A549 (cell line): Measurements from ENCODE around the gene ZDHHC16. TPM values are rescaled to one million over a fixed set of nuclear protein-coding genes. Genes with fewer than 3 reads are reported as not detected.

ENCODE experiments used
- ATAC-seq, 2 experiments: fragments of 200-7000 bp in 1 of 2; fragments of >200 bp in 1 of 2; cut with Nextera tagmentation in 1 of 2; cut with Tn5 transposase in 1 of 2; 3 replicates each; pipeline versions ENCODE4 v1.8.0 to v1.9.1; 2018 to 2020; ENCODE audit warnings: mild to moderate bottlenecking in 1 of 2, moderate library complexity in 1 of 2
- CTCF ChIA-PET: fragments of 300-600 bp; sonication (Branson Sonifier 250); formaldehyde crosslinking; extraction: SDS; loops from one replicate; lab custom pipeline; 2021; ENCODE audit warnings: antibody characterized with exemption, inconsistent platforms; lab: Yijun Ruan, JAX
- POLR2A ChIA-PET: fragments of 350-600 bp; formaldehyde crosslinking; extraction: SDS; loops from one replicate; lab custom pipeline; 2021; ENCODE audit warnings: antibody characterized with exemption, inconsistent platforms; lab: Yijun Ruan, JAX
- DNase-seq, 2 experiments: peaks; one replicate each; pipeline versions ENCODE4 v3.0.0 to v3.0.0-alpha.2; 2011 to 2016; ENCODE audit warnings: low read depth in 1 of 2, low spot score in 1 of 2
- FAIRE-seq: peaks from 2 replicates; lab custom pipeline; 2011; peaks lifted over from hg19 to GRCh38; lab: Jason Lieb, UNC
- H3K27ac ChIP-seq, 2 experiments: fragments of >200 bp; sonication (Bioruptor Twin); formaldehyde crosslinking; 3 replicates each; pipeline ENCODE4 v1.5.1; 2016 to 2017
- H3K4me1 ChIP-seq: fragments of >200 bp; sonication (Bioruptor Twin); formaldehyde crosslinking; 3 replicates; pipeline ENCODE4 v1.6.1; 2016
- H3K4me2 ChIP-seq: fragments of >200 bp; sonication (Bioruptor Twin); formaldehyde crosslinking; 3 replicates; pipeline ENCODE4 v1.6.1; 2016
- H3K4me3 ChIP-seq: fragments of >200 bp; sonication (Bioruptor Twin); formaldehyde crosslinking; 3 replicates; pipeline ENCODE4 v1.5.1; 2016
- H3K9me3 ChIP-seq: fragments of >200 bp; sonication (Bioruptor Twin); formaldehyde crosslinking; 3 replicates; pipeline ENCODE4 v1.6.1; 2016
- BCL3 ChIP-seq: fragments of >200 bp; sonication (Bioruptor Twin); formaldehyde crosslinking; IDR thresholded peaks from 3 replicates; pipeline ENCODE4 v1.6.1; 2016
- BHLHE40 ChIP-seq: IDR thresholded peaks from 2 replicates; pipeline ENCODE4 v1.6.1; 2012; ENCODE audit warnings: low read depth, low read length, inconsistent platforms
- CBX2 ChIP-seq: fragments of 200-600 bp; sonication (generic); IDR thresholded peaks from 2 replicates; pipeline ENCODE4 v1.6.1; 2016; ENCODE audit warnings: low read depth, mild to moderate bottlenecking, borderline replicate concordance
- CHD2 ChIP-seq: fragments of 150-350 bp; IDR thresholded peaks from 2 replicates; pipeline ENCODE4 v1.6.1; 2014; ENCODE audit warnings: low read length; ENCODE audit not compliant: partially characterized antibody
- EHMT2 ChIP-seq: fragments of 200-600 bp; sonication (generic); IDR thresholded peaks from 2 replicates; pipeline ENCODE4 v1.6.1; 2016; ENCODE audit warnings: antibody characterized with exemption, low read depth, mild to moderate bottlenecking, moderate library complexity
- ELK1 ChIP-seq: fragments of 150-350 bp; IDR thresholded peaks from 2 replicates; pipeline ENCODE4 v1.6.1; 2014; ENCODE audit warnings: low read depth, mild to moderate bottlenecking, low read length
- ESRRA ChIP-seq: fragments of 150-350 bp; IDR thresholded peaks from 2 replicates; pipeline ENCODE4 v1.6.1; 2014; ENCODE audit warnings: mild to moderate bottlenecking, low read length, borderline replicate concordance
- HES2 ChIP-seq: fragments of >200 bp; sonication (Bioruptor Twin); formaldehyde crosslinking; IDR thresholded peaks from 2 replicates; pipeline ENCODE4 v1.6.1; 2016
- HEYL ChIP-seq: fragments of 250-450 bp; sonication (Bioruptor Pico); IDR thresholded peaks from 2 replicates; pipeline ENCODE4 v1.8.0; 2021; ENCODE audit warnings: mild to moderate bottlenecking, moderate library complexity
- HOXA7 ChIP-seq: fragments of 250-450 bp; sonication (Bioruptor Pico); IDR thresholded peaks from 2 replicates; pipeline ENCODE4 v1.5.0; 2020; ENCODE audit warnings: mild to moderate bottlenecking, moderate library complexity
- HOXB13 ChIP-seq: fragments of 250-450 bp; sonication (Bioruptor Pico); IDR thresholded peaks from 2 replicates; pipeline ENCODE4 v1.5.0; 2020; ENCODE audit warnings: low read depth, mild to moderate bottlenecking, moderate library complexity
- HOXB5 ChIP-seq: fragments of 250-450 bp; sonication (Bioruptor Pico); IDR thresholded peaks from 2 replicates; pipeline ENCODE4 v1.5.0; 2020; ENCODE audit warnings: mild to moderate bottlenecking, moderate library complexity
- JUNB ChIP-seq: fragments of >200 bp; sonication (Bioruptor Twin); formaldehyde crosslinking; IDR thresholded peaks from 2 replicates; pipeline ENCODE4 v1.6.1; 2016
- KDM1A ChIP-seq: fragments of 200-600 bp; sonication (generic); IDR thresholded peaks from 2 replicates; pipeline ENCODE4 v1.6.1; 2016; ENCODE audit warnings: low read depth, mild to moderate bottlenecking
- KDM5A ChIP-seq: fragments of 200-600 bp; sonication (generic); IDR thresholded peaks from 2 replicates; pipeline ENCODE4 v1.6.1; 2016; ENCODE audit warnings: antibody characterized with exemption, mild to moderate bottlenecking
- MAFK ChIP-seq: fragments of 450-650 bp; IDR thresholded peaks from 2 replicates; pipeline ENCODE4 v1.6.1; 2014; ENCODE audit not compliant: partially characterized antibody
- NR3C1 ChIP-seq: fragments of >200 bp; sonication (Bioruptor Twin); formaldehyde crosslinking; IDR thresholded peaks from 3 replicates; pipeline ENCODE4 v1.6.1; 2017
- SMC3 ChIP-seq: fragments of >200 bp; sonication (Bioruptor Twin); formaldehyde crosslinking; IDR thresholded peaks from 3 replicates; pipeline ENCODE4 v1.6.1; 2018; ENCODE audit warnings: inconsistent platforms
- ZFP36 ChIP-seq: fragments of 450-650 bp; IDR thresholded peaks from 2 replicates; pipeline ENCODE4 v1.6.1; 2014; ENCODE audit warnings: borderline replicate concordance; ENCODE audit not compliant: partially characterized antibody
- WGBS: methylation state at CpG from one replicate; pipeline ENCODE4 v1.1.6; 2017; ENCODE audit errors: missing lambda C conversion rate; 5-methylcytosine and 5-hydroxymethylcytosine counted together
- polyA plus RNA-seq, 4 experiments: library from polyadenylated mRNA; depleted of rRNA in 3 of 4; stranded (reverse); fragments of >200 nt; fragmentation: RNase III in 1 of 4; extraction: RNeasy Plus Mini Kit Qiagen cat#74134 plus additional on column Dnase treatment in 1 of 4; gene quantifications; 2 replicates in 3 of 4; 3 replicates in 1 of 4; pipeline ENCODE4 v1.2.3, GENCODE V29; 2011 to 2017

ZDHHC16 gene
- polyA plus RNA-seq, 2 of the 4 experiments (the other 2 are of a cell fraction), result 47.7 to 57.0 TPM

GRCh38 chr10:97456686-97457065 is 10.7 kb downstream of the ZDHHC16 start:
- ChIA-PET CTCF (interaction anchor here (0.7 to 12.9 kb wide), 6 partner anchors 12 to 178 kb away, joined by 3 to 218 read pairs (median 5); no protein-coding TSS in a partner anchor), POLR2A (no interaction called here)
- H3K4me1 ChIP-seq, result no peaks in the 10 kb centered on the region
- WGBS, result 92% methylated on average over 3 of the region's 3 CpGs
- no peak overlapping the region for H3K4me3 ChIP-seq
- ATAC-seq (no peak), FAIRE-seq (no peak), DNase-seq (no peak)
- H3K4me2 ChIP-seq, result no peak overlapping the region
- TF ChIP-seq KDM1A, result no peak
- H3K27ac ChIP-seq, result no peak overlapping the region
- no peaks in the 10 kb centered on the region for H3K9me3 ChIP-seq

GRCh38 chr10:97459111-97459510 is 13.1 kb downstream of the ZDHHC16 start:
- TF ChIP-seq HES2, result no peak
- TF ChIP-seq CHD2, result no peak
- TF ChIP-seq ELK1, result no peak
- TF ChIP-seq ZFP36, result no peak
- no peak for TF ChIP-seq HOXB5 (CRISPR knock-in tag)
- no peak for TF ChIP-seq BHLHE40
- TF ChIP-seq BCL3, result no peak
- no peak for TF ChIP-seq ESRRA
- TF ChIP-seq, all 56 proteins: peak for 0
- no peak for DNase-seq
- no peak for ATAC-seq
- Histone ChIP-seq H3K4me1 (peaks cover 4% of the 10 kb centered on the region; the same call in 2 of the 3 replicates), H3K4me3 (no peak overlapping the region), H3K27ac (no peak overlapping the region), H3K9me3 (no peaks in the 10 kb centered on the region), H3K4me2 (no peak overlapping the region)
- POLR2A ChIA-PET, result no interaction called here
- no peak for FAIRE-seq
- whole genome bisulfite sequencing, result 97% methylated on average over 7 of the region's 7 CpGs
- CTCF ChIA-PET, result interaction anchor here (1.1 to 12.9 kb wide), 7 partner anchors 9 to 156 kb away, joined by 3 to 218 read pairs (median 4); no protein-coding TSS in a partner anchor

GRCh38 chr10:97459933-97460332 is 14.0 kb downstream of the ZDHHC16 start:
- Histone ChIP-seq H3K9me3 (no peaks in the 10 kb centered on the region), H3K27ac (no peak overlapping the region), H3K4me3 (no peak overlapping the region), H3K4me2 (no peak overlapping the region), H3K4me1 (peaks cover 4% of the 10 kb centered on the region; the same call in 2 of the 3 replicates)
- WGBS, result 75% methylated on average over 7 of the region's 7 CpGs
- ChIA-PET POLR2A (no interaction called here), CTCF (interaction anchor here (1.1 to 12.9 kb wide), 10 partner anchors 8 to 155 kb away, joined by 3 to 218 read pairs (median 4); no protein-coding TSS in a partner anchor)
- TF ChIP-seq HOXB13 (CRISPR knock-in tag), result no peak
- TF ChIP-seq MAFK, result no peak
- TF ChIP-seq BCL3, result no peak
- no peak for TF ChIP-seq KDM5A
- TF ChIP-seq BHLHE40, result no peak
- TF ChIP-seq NR3C1, result no peak
- no peak for TF ChIP-seq JUNB
- TF ChIP-seq HOXB5 (CRISPR knock-in tag), result no peak
- no peak for TF ChIP-seq HOXA7
- no peak for TF ChIP-seq SMC3
- no peak for TF ChIP-seq CBX2
- TF ChIP-seq HEYL, result no peak
- no peak for TF ChIP-seq EHMT2
- DNase-seq (no peak), FAIRE-seq (no peak), ATAC-seq (no peak)
